Tibial nerve (tissue), 4 donors: ENCODE data around the gene HRH2. TPM values are rescaled to one million over a fixed set of nuclear protein-coding genes. Genes with fewer than 3 reads are reported as not detected.
A peak's percentile ranks its signal among the peaks of the same experiment; 100 is the strongest.

ENCODE experiments used
- DNase-seq, 2 donors: peaks; one replicate each; pipeline ENCODE4 v3.0.0-alpha.2; 2019; ENCODE audit warnings: low spot score in 2 of 2
- H3K27ac ChIP-seq, 4 donors: fragments of 200-600 bp; sonication (generic) in 3 of 4; one replicate each; pipeline ENCODE4 v1.5.1; 2017 to 2019; ENCODE audit warnings: mild to moderate bottlenecking in 1 of 4
- H3K27me3 ChIP-seq, 2 donors: fragments of 200-600 bp; sonication (generic) in 1 of 2; one replicate each; pipeline versions ENCODE4 v1.5.1 to v1.6.0; 2017 to 2019
- H3K36me3 ChIP-seq, 3 donors: fragments of 200-600 bp; sonication (generic); one replicate each; pipeline ENCODE4 v1.5.1; 2018 to 2019
- H3K4me1 ChIP-seq, 4 donors: fragments of 200-600 bp; sonication (generic) in 3 of 4; one replicate each; pipeline ENCODE4 v1.5.1; 2017 to 2019
- H3K4me3 ChIP-seq, 4 donors: fragments of 200-600 bp; sonication (generic) in 3 of 4; one replicate each; pipeline ENCODE4 v1.5.1; 2017 to 2019; ENCODE audit warnings: mild to moderate bottlenecking in 1 of 4, moderate library complexity in 1 of 4
- H3K9me3 ChIP-seq, 4 donors: fragments of 200-600 bp; sonication (generic) in 3 of 4; one replicate each; pipeline ENCODE4 v1.5.1; 2017 to 2019
- CTCF ChIP-seq, 5 experiments: fragments of 200-600 bp in 3 of 5; fragments of 450-650 bp in 2 of 5; sonication (generic) in 3 of 5; IDR thresholded peaks; one replicate each; pipeline ENCODE4 v1.5.1; 2016 to 2019; ENCODE audit warnings: antibody characterized with exemption in 5 of 5, mild to moderate bottlenecking in 3 of 5, moderate library complexity in 2 of 5
- EP300 ChIP-seq, 2 donors: sonication (generic); formaldehyde crosslinking; IDR thresholded peaks; one replicate each; pipeline ENCODE4 v1.6.1; 2017; ENCODE audit warnings: antibody characterized with exemption in 2 of 2, mild to moderate bottlenecking in 1 of 2
- POLR2A ChIP-seq, 2 donors: fragments of 450-650 bp; IDR thresholded peaks; one replicate each; pipeline ENCODE4 v1.6.1; 2017; ENCODE audit warnings: antibody characterized with exemption in 2 of 2, mild to moderate bottlenecking in 2 of 2, moderate library complexity in 2 of 2
- WGBS, 2 donors: methylation state at CpG; one replicate each; pipeline ENCODE4 v1.1.5; 2018; 5-methylcytosine and 5-hydroxymethylcytosine counted together
- total RNA-seq, 4 donors: library from RNA; depleted of rRNA; stranded (reverse); fragments of >200 nt; gene quantifications; one replicate each; pipeline ENCODE4 v1.1.0, GENCODE V29; 2016

Gene HRH2
- total RNA-seq, 4 donors from 2014 or later, result 0.84 to 9.3 (median 3.4) TPM

GRCh38 chr5:175701797-175702196, 43.9 kb downstream of the HRH2 start:
- H3K9me3 ChIP-seq, result peaks cover 0 to 25% (median 2%) of the 10 kb centered on the region in 4 donors
- TF ChIP-seq POLR2A (IDR thresholded peaks at IDR 0.05) (no peak), EP300 (IDR thresholded peaks at IDR 0.05) (no peak)
- H3K27ac ChIP-seq, result no peak overlapping the region
- no peak overlapping the region for H3K4me3 ChIP-seq
- 87 to 90% methylated on average over 12 of the region's 12 CpGs for WGBS, 2 donors
- DNase-seq, result no peak
- no peaks in the 10 kb centered on the region for H3K4me1 ChIP-seq
- H3K27me3 ChIP-seq, result no peaks in the 10 kb centered on the region
- no peaks in the 10 kb centered on the region for H3K36me3 ChIP-seq

GRCh38 chr5:175706499-175706898, 48.6 kb downstream of the HRH2 start:
- Histone ChIP-seq H3K36me3 (no peaks in the 10 kb centered on the region), H3K27me3 (no peaks in the 10 kb centered on the region), H3K9me3 (peaks cover 0 to 21% (median 2%) of the 10 kb centered on the region in 4 donors), H3K4me1 (no peaks in the 10 kb centered on the region), H3K27ac (no peak overlapping the region), H3K4me3 (no peak overlapping the region)
- TF ChIP-seq CTCF (IDR thresholded peaks at IDR 0.05), result no peak
- TF ChIP-seq EP300 (IDR thresholded peaks at IDR 0.05), result no peak
- TF ChIP-seq POLR2A (IDR thresholded peaks at IDR 0.05), result no peak
- no peak for DNase-seq
- WGBS, 2 donors, result 57 to 72% methylated on average over 4 to 6 of the region's 6 CpGs

GRCh38 chr5:175707751-175708375, 50.0 kb downstream of the HRH2 start:
- peaks cover 0 to 14% (median 2%) of the 10 kb centered on the region in 4 donors for H3K9me3 ChIP-seq
- H3K27me3 ChIP-seq, result no peaks in the 10 kb centered on the region
- no peak overlapping the region for H3K4me3 ChIP-seq
- H3K27ac ChIP-seq, result no peak overlapping the region
- WGBS, 2 donors, result 89 to 90% methylated on average over 14 to 16 of the region's 16 CpGs
- no peaks in the 10 kb centered on the region for H3K36me3 ChIP-seq
- DNase-seq, result no peak
- no peaks in the 10 kb centered on the region for H3K4me1 ChIP-seq
- TF ChIP-seq POLR2A (IDR thresholded peaks at IDR 0.05) (no peak), CTCF (IDR thresholded peaks at IDR 0.05) (no peak), EP300 (IDR thresholded peaks at IDR 0.05) (no peak)

GRCh38 chr5:175709276-175709781, 51.5 kb downstream of the HRH2 start:
- 78 to 79% methylated on average over 13 of the region's 13 CpGs for WGBS, 2 donors

GRCh38 chr5:175710326-175710725, 52.5 kb downstream of the HRH2 start:
- no peak for TF ChIP-seq EP300 (IDR thresholded peaks at IDR 0.05)
- no peak for TF ChIP-seq CTCF (IDR thresholded peaks at IDR 0.05)
- TF ChIP-seq POLR2A (IDR thresholded peaks at IDR 0.05), result no peak
- no peak for DNase-seq
- H3K4me1 ChIP-seq, result no peaks in the 10 kb centered on the region
- 47 to 64% methylated on average over 6 of the region's 6 CpGs for WGBS, 2 donors
- H3K27me3 ChIP-seq, result no peaks in the 10 kb centered on the region
- peak overlapping the region in 1 of 4 donors; percentile 36 for H3K27ac ChIP-seq
- H3K36me3 ChIP-seq, result no peaks in the 10 kb centered on the region
- no peak overlapping the region for H3K4me3 ChIP-seq
- H3K9me3 ChIP-seq, result peaks cover 0 to 15% (median 0%) of the 10 kb centered on the region in 4 donors

More at GRCh38 chr5:175709276-175709781, 51.5 kb downstream of the HRH2 start:
- no peaks in the 10 kb centered on the region for H3K4me1 ChIP-seq
- H3K9me3 ChIP-seq, result peaks cover 0 to 10% (median 0%) of the 10 kb centered on the region in 4 donors
- H3K4me3 ChIP-seq, result no peak overlapping the region
- DNase-seq, result no peak
- H3K27me3 ChIP-seq, result no peaks in the 10 kb centered on the region
- TF ChIP-seq CTCF (IDR thresholded peaks at IDR 0.05), result no peak
- TF ChIP-seq EP300 (IDR thresholded peaks at IDR 0.05), result no peak
- TF ChIP-seq POLR2A (IDR thresholded peaks at IDR 0.05), result no peak
- no peaks in the 10 kb centered on the region for H3K36me3 ChIP-seq
- H3K27ac ChIP-seq, result no peak overlapping the region
